Fibroblast of peridontal ligament (primary cell): ENCODE results near the gene AFM.
A peak's percentile ranks its signal among the peaks of the same experiment; 100 is the strongest.
"Not testable (repeated sequence)": the region's sequence is repeated elsewhere in the genome, so short reads cannot be mapped to it uniquely, and the experiment has no call there.

Source experiments
- DNase-seq: peaks from one replicate; pipeline ENCODE4 v3.0.0-alpha.2; 2010; ENCODE audit errors: extremely low read depth

The AFM gene

DNA sequence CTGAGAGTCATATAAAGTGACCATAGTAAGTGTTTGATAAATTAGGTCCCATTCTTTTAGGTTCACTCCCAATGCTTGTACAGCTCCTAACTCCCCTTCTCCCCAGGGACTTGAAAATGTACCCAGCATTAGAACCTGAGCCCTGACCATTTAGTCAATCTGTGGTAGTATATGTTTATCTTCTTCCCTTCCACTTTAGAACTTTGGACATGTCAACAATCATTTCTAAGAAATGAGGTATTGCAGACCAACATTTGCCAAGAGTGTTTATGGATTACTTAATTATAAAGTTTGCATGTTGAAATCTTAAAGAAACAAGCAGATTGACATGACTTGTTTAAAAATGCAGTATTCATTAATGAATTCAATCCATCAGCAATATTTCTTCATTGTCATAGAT, 26.0 kb downstream of the AFM start:
- DNase-seq: no peak

DNA sequence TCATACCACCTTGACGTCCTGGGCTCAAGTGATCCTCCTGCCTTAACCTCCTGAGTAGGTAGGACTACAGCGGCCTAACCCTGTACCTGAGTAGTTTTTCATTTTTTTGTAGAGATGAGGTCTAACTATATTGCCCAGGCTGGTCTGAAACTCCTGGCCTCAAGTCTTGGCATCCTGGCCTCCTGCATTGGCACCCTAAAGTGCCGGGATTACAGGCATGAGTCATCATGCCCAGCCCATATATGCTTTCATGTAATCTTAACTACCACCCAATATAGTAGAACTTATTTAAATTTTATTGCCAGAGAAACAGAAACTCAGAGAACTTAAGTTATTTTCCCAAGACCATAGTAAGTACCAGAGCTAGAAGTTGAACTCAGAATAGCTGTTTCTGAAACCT, 27.1 kb downstream of the AFM start:
- DNase-seq: no peak

DNA sequence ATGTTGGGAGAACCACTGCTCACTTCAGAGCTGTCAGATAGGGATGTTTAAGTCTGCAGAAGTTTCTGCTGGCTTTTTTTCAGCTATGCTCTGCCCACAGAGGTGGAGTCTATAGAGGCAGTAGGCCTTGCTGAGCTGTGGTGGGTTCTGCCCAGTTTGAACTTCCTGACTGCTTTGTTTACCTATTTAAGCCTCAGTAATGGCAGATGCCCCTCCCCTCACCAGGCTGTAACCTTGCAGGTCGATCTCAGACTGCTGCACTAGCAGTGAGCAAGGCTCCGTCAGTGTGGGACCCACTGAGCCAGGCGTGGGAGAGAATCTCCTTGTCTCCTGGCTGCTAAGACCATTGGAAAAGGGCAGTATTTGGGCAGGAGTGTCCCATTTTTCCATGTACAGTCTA, 36.8 kb downstream of the AFM start:
- no peak for DNase-seq

DNA sequence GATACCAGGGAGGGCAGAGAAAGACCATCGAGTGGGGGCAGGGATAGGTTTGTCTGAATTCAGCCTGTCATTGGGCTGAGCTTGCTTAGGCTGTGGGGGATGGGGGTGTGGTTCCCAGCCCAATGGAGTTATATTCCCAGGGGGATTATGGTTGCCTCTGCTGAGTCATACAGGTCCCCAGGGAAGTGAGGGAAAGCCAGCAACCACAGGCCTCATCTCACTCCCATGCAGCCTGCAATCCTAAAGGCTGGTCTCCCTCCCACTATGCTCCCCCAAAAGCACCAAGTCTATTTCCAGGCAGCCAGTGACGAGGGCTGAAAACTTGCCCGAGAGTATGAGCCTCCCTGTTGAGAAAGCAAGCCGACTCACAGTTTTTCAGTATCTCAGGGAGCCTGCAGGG, 39.3 kb downstream of the AFM start:
- peak; percentile 67 for DNase-seq

DNA sequence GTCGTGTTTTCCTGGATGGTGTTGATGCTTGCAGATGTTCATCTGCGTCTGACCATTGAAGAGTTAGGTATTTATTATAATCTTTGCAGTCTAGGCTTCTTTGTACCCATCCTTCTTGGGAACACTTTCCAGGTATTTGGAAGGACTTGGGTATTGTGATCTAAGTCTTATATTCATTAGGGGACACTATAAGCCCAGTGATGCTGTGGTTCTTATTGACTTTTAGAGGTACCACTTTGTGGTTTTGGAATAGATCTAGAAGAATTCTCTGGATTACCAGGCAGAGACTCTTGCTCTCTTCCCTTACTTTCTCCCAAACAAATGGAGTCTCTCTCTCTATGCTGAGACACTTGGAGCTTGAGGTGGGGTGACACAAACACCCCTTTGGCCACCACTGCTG, 41.6 kb downstream of the AFM start:
- DNase-seq: no peak

DNA sequence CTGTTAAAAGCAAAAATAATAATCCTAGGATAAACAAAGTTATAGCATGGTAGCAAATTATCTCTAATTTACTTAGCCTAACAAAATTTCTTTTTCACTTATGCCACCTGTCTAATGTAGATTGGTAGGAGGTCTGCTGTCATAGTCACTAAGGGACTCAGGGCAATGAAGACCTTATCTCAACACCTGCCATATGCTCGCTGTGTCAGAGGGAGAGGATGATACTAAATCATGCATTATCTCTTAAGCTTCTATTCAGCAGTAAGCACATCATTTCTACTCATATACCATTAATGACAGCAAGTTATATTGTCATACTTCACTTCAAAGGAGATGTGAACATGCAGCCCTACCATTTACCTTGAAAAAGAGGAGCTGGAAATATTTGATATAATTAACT, 44.1 kb downstream of the AFM start:
- DNase-seq: no peak

DNA sequence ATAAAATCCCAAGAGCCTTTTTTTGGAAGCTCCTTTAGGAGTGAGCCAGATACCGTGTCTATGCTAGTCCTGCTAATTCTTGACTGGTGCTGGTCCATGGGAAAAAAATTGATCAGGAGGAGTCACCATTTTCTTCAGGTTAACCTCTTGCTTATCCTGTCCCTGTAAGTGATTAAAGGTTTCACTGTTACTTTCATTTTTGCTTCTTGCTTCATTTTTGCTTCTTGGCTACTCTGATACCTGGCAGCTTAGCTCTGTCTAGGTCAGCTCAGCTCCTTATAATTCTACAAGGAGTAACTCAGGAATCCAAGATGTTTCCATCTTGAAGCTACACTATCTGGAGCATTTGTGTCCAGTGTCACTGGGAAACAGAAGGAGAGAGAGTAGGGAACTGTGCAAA, 45.7 kb downstream of the AFM start:
- DNase-seq: no peak

DNA sequence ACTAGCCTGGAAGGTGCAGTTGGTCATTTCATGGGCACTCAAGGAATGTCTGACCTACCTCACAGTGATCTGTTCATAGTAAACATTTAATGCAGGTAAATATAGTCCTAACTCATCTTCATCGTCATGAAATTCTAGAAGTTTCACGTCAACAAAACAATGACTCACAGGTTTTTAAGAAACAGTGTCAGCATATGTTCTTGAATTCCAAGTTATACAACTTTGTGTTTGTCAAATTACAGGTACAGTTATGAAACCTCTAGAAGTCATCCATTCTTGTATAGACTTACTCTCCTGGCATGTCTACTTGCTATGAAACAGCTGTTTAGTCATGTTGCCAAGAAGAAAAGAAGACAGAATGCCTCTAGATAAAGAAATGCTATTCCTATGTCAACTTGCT, 46.6 kb downstream of the AFM start:
- DNase-seq: no peak

DNA sequence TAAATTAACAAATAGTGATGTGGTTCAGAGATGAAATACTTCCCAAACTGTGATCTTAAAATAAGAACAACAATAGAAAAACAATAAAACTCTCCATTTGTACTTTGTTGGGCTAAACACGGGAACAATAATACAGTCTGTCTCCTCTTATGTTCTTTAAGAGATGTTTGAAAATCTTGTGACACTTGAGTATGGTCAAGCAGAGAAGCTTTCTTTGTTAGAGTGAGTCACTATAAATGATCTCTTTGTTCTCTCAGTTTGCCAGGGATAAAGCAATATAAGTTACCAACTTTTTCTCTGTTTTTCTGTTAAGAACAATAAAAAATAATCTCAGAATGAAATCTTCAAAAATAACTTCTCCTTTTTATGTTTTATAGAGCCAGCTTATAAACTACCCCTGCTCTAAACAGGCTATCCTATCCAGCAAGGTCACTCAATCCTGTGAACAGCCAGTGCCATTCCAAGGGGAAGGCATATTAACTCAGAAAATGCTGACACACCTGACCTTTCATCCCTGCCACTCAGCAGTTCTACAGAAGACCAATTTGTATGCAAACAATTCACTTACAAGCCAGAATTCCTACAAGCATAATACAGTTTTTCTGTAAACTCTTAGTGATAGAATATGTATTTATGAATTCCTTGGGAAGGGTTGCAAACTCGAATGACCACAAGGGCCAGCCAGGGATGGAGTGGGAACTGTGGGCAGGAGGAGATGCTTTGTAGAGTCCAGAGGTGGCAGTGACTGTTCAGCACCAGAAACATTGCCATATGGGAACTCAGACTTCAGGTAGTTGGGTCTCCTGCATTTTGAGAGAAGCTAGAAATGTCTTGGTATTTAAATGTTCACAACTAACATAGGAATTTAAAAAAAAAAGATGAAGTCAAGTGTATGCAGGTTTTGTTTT, 52.2 kb downstream of the AFM start:
- no peak for DNase-seq

DNA sequence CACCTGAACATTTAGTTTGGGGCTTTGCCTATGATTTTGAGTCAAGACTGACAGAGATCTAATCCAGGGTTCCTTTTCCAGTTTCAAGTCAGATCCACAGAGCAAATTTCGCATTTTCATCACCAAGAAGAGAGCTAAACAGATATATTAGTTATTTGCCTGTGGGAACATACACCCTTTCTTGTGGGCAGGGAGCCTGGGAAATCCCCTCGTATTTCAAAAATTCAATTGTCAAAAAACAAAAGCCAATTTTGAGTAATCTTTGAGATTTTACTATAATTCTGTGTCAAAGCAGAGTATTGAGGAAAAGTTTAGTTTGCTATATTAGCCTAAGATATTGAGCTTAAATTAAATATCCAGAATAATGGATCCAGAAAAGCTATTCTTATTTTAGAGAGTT, 56.6 kb downstream of the AFM start:
- DNase-seq: no peak

DNA sequence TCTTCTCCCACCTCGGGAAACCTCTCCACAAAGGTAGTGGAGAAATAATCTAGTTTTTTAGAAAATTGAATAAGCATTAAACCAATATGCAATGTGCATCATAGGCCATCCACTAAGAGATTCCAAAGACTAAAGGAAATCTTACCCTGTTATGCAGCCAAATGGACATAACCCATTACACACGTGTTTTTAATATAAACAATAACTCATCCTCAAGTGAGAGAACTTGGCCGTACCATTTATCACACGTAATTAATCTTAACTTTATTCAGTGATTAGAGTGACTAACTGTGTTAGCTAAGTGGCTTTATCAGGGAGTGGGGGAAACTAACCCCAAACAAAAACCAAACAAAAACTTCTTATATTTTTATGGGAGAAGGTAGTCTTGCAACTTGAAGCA, 57.8 kb downstream of the AFM start:
- no peak for DNase-seq

DNA sequence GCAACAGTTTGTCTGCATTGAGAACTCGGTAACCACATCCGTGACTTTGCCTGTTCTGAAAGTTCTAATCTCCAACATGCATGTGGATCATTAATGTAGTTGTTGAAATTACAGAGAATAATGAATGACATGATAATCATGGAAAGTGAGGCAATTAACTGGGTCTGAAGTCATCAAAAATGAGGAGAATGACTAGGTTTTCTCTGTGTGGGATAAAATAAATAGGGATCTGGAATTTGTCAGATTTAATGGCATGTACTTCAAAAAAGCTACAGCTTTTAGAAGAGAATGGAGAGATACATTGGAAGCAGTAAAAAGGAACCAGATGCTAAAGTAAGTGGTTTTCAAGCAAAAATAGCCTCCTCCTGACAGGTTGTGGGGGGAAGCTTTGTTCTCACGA, 59.3 kb downstream of the AFM start:
- no peak for DNase-seq

DNA sequence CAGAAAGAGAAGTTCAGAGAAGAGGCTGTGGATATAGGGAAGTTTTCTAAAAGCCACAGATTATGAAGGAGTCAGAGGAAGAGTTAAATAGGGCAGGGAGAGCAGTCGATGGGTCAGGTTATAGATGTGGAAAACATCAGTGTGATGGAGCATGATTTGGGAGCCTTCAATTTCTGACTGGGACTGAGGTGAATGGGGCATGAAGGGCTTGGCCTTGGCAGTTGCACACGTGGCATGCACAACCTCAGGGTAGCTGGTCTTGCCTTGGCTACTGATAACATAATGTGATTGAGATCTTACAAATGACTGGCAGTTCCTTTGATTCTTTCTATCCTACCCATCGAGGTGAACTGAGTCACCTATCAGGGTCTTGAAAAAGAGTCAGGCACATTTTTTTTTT, 59.7 kb downstream of the AFM start:
- no peak for DNase-seq

DNA sequence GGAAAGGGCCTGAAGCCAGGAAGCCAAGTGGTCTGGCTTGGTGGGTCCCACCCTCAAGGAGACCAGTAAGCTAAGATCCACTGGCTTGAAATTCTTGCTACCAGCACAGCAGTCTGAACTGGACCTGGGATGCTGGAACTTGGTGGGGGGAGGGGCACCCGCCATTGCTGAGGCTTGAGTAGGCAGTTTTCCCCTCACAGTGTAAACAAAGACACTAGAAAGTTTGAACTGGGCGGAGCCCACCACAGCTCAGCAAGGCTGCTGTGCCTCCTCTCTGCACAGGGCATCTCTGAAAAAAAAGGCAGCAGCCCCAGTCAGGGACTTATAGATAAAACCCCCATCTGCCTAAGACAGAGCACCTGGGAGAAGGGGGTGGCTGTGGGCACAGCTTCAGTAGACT, 63.1 kb downstream of the AFM start:
- DNase-seq: no peak

DNA sequence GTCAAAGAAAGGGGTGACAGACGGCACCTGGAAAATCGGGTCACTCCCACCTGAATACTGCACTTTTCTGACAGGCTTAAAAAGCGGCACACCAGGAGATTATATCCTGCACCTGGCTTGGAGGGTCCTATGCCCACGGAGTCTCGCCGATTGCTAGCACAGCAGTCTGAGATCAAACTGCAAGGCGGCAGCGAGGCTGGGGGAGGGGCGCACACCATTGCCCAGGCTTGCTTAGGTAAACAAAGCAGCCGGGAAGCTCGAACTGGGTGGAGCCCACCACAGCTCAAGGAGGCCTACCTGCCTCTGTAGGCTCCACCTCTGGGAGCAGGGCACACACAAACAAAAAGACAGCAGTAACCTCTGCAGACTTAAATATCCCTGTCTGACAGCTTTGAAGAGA, 69.3 kb downstream of the AFM start:
- DNase-seq: not testable (repeated sequence)
